COLO668 (cell line): ENCODE data around the gene GALNT1.

ENCODE experiments used
- DNase-seq: peaks from one replicate; lab custom pipeline; 2025; ENCODE audit not compliant: unreplicated experiment; lab: John Stamatoyannopoulos, UW

The GALNT1 gene

GRCh38 chr18:35749701-35750100, 168.2 kb downstream of the GALNT1 start:
- DNase-seq: no peak

- DNase-seq: no peak
These were observed 169.4 kb downstream of the GALNT1 start for GRCh38 chr18:35750929-35751328.

- DNase-seq: no peak
These were observed 171.9 kb downstream of the GALNT1 start for GRCh38 chr18:35753306-35753910.

- no peak for DNase-seq
These were observed 172.9 kb downstream of the GALNT1 start for GRCh38 chr18:35754464-35754863.

- no peak for DNase-seq
These were observed 173.8 kb downstream of the GALNT1 start for GRCh38 chr18:35755369-35755768.

GRCh38 chr18:35756506-35757117, 175.1 kb downstream of the GALNT1 start:
- peak; percentile 47 for DNase-seq
